NCI-H460 (cell line): Measurements from ENCODE around the gene MAP3K19. TPM values are rescaled to one million over a fixed set of nuclear protein-coding genes. Genes with fewer than 3 reads are reported as not detected.
A peak's percentile ranks its signal among the peaks of the same experiment; 100 is the strongest.
"Not testable (repeated sequence)": the region's sequence is repeated elsewhere in the genome, so short reads cannot be mapped to it uniquely, and the experiment has no call there.

ENCODE experiments used
- DNase-seq: peaks from one replicate; pipeline ENCODE4 v3.0.0-alpha.2; 2016; ENCODE audit warnings: low read depth; ENCODE audit errors: extremely low read depth
- total RNA-seq: library from RNA; depleted of rRNA; stranded (reverse); fragments of >200 nt; shearing (Covaris generic); gene quantifications from 2 replicates; pipeline ENCODE4 v1.2.3, GENCODE V29; 2014

The MAP3K19 gene
- total RNA-seq, 1 experiment from 2014 or later: not detected

DNA sequence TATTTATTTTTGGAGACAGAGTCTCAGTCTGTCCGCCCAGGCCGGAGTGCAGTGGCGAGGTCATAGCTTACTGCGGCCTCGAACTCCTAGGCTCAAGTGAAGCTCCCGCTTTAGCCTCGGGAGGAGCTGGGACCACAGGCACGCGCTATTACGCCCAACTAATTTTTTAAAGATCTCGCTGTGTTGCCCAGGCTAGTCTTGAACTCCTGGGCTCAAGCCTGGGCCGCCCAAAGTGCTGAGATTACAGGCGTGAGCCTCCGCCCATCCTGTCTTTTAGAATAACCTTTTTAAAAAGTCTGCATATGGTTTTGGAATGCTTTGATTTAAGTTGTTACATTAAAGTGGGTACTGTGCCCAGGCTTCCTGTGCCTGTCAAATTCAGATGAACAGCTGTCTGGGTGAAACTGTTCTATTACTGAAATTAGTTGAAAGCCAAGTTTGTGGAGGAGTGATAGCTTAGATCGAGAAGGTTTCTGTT, 5.8 kb upstream of the MAP3K19 start:
- DNase-seq: no peak

DNA sequence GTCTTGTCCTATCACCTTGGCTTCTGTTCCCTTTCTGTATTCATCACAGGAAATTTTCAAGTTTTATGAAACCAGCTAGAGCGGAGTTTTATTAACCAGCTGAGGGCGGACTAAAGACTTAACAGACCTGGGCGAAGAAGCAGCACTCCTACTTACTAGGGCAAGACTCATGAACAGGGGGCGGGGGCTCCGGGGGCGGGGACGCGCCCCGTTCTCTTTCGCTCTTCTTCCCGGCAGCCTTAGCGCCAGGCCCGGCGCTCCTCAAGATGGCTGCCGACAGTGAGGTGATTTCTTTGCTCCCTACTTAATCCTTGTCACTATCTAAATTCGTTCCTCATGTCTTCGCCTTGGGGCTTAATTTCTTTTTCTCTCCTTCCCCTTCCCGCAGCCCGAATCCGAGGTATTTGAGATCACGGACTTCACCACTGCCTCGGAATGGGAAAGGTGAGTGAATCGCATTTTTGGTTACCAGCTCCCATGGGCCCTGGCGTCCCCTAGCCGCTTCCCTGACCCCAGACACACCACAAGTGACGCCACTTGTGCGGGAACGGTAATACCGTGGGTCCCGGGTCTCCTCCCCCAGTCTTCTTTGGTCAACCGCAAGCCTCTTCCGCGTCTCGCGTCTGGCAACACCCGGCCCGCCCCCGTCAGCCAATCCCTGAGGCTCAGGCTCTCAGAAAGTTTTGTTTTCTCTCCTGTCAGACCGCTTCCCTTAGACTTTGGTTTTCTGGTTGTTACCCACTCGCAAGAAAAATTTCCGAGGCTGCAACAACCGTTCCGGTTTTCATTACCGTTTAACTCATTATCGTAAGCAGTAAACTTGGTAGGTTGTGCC, 5.0 kb upstream of the MAP3K19 start, which contains the start of gene RAB3GAP1:
Gene RAB3GAP1, plus strand, starts transcription at position 251 of the 835 bp plus-strand sequence. Its CDS starts 16 bp downstream, at position 267.
- peak; percentile 72 for DNase-seq

DNA sequence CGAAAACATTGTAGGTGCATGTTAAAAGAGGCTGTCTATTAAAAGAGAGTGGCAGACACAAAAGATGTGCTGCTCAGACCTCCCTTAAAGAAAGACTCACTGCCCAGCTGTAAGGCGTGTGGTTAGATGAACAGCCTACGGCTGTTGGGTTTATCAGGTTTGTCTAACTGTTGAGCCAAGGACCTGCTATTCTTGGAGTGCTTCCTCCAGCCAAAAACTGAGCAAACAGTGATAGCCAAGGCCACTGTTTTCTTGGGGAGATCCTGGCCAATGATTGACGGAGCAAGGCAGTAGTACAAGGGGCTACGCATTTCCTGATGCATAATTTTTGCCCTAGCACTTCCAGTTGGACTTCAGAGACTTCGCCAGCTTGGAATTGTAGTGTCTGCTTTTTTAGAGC, 3.4 kb upstream of the MAP3K19 start:
- no peak for DNase-seq

DNA sequence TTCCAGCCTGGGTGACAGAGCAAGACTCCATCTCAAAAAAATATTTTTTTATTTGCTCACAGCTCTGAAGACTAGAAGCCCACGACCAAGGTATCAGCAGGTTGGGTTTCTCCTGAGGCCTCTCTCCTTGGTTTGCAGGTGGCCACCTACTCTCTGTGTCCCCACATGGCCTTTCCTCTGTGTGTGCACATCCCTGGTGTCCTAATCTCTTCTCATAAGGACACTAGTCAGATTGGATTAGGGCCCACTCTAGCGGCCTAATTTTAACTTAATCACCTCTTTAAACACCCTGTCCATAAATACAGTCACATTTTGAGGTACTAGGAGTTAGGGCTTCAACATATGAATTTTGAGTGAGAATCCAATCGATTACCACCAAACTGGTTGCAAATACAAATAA, 2.9 kb upstream of the MAP3K19 start:
- DNase-seq: no peak

DNA sequence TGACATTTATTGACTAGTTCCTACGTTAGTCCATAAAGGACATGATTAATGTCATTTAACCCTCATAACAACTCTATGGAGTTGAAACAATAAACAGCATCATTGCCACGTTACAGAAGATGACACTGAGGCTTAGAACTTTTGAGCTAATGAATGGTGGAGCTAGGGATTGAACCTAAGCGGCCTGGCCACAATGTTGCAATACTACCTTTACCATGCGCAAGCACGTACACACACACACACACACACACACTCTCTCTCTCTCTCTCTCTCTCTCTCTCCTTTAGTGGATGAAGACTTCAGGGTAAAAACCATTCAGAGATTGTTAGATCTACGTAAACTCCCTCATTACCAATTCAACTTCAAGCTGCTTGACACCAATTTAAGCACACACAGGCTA, 875 bp upstream of the MAP3K19 start:
- DNase-seq: no peak

DNA sequence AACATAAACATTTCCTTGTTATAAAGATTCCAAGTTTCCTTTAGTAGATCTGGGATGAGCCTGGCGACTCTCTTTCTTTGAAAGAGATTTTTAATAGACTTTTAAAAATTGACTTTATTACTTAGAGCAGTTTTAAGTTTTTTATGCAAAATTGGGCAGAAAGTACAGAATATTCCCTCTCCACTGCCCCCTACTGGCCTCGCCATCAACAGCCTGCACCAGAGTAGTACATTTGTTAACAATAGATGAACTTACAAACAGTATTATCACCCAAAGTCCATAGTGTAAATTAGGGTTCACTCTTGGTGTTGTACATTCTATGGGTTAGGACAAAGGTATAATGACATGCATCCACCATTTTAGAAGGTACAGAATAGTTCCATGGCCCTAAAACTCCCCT, 3.9 kb downstream of the MAP3K19 start:
- DNase-seq: no peak

DNA sequence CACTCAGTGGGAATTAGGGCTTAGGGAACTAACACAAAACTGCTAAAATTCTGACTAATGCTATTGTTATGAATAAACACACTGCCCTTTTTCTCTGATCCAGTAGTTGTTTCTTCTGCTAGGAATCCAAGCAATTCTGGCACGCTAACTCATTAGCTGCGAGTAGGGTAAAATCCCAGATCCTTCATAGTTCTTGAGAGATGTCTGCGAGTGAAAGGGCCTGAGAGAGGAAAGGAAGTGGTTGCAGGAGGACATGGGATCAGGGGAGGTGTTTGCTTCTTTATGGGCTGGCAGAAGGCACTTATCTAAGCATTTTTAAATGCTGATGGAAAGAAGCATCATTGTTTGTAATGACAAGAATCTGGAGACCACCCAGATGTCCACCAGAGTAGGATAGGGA, 9.4 kb downstream of the MAP3K19 start:
- DNase-seq: peak; percentile 19

DNA sequence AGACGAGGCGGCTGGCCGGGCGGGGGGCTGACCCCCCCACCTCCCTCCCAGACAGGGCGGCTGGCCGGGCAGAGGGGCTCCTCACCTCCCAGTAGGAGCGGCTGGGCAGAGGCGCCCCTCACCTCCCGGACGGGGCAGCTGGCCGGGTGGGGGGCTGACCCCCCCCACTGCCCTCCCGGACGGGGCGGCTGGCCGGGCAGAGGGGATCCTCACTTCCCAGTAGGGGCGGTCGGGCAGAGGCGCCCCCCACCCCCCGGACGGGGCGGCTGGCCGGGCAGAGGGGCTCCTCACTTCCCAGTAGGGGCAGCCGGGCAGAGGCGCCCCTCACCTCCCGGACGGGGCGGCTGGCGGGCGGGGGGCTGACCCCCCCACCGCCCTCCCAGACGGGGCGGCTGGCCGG, 14.0 kb downstream of the MAP3K19 start:
- DNase-seq: not testable (repeated sequence)

DNA sequence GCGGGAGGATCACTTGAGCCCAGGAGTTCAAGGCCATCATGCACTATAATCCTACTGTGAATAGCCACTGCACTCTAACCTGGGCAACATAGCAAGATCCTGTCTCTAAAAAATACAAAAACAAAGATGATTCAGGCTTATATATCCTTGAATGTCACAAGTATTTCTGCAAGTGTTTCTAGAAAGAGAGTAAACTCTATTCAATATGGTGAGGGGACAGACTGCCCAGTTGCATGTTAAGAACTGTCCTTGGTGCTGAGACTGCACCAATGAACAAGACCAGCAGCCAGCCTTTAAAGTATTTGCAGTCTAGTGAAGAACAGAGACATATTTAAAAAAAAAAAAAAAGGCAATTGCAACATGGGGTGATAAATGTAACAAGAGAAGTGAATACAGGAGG, 16.4 kb downstream of the MAP3K19 start:
- peak; percentile 31 for DNase-seq

DNA sequence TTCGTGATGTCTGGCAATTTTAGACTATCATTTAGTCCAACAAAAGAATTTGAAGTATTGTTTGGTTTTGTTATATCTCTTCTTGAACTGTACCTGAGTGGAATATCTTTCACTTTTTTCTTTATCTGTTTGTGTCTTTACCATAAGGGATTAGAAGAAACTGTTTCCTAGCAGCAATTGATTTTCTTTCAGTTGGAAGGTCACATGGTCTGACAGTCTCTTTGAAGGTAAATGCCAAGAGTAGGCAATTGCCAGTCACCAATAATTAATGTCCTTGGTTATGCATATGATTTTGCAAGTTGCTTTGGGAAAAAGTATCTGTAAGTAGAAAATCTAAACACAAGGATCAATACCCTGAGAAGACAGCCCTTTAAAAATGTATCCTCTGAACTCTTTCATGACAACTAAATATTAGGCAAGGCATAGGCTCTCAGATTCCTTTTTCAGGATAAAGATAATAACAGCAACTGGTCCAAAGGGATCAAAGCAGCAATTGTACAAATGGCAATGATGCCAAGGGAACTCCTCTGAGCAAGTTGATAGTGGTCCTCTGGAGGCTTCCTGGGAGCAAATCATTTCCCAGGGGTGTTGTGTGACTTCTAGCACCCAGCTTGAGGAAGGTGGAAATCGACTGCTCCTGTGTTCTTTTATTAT, 17.6 kb downstream of the MAP3K19 start:
- DNase-seq: no peak

DNA sequence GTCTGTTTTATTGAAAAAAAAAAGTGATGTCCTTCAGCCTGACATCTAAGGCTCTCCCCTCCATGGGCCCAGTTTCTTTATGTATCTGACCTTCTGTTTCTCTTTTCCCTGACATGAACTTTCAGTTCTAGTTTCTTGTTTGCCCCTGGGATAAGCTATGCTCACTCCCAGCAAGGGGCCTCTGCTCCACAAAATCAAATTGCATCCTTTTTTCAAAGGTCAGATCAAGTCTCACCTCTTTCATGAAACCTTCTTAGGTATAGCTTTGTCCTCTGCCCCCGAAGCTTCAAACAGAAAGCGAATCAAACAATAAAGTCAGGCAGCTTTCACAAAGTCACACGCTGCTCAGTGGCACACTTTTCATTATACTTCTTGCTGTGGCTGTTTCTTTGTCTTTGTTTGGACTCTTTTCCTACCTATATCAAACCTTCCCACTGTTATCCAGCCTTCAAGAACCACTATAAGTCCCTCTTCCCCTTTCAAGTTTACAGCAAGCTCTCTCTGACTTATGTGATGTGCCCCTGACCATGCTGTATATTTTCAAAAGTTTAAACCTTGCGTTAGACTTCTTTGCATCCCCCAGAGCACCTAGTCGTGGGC, 23.3 kb downstream of the MAP3K19 start:
- no peak for DNase-seq

DNA sequence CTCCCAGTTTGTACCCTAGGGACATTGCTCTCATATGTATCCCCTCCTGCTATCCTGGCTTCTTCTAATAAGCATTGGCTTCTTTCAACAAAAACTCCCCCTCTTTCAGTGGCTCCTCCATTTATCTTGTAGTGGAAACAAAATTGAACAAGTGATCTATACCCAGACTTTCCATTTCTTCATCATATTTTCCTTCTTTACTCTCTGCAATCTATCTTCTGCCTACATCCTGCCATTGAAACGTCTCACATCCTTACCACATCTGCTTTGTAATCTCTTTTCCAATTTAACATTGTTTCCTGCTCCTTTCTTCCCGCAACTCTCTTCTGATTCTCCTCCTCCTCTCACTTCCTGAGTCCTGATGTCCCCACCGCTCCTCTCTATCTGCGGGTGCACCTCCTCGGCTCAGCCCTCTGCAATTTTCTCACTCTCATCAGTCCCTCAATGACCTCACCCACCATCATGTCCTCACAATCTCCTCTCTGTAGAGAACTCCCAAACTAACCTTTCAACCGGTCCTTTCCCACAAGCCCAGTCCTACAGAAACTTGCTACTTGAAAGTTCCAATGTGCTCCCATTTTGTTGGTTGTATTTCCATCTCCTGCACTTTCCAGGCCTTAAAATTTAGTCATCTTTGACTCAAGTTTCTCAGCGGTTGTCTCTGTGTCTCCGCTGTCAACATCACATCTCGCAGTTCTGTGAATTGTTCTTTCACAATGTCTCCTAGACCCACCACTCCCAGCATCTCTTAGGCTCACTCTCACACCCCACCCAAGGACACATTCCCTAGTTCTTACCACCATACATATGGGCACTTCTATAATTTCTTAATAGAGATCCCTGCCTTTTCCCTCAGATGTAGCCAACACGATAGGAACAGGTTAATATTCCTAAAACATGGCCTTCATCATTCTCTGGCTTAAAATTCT, 24.0 kb downstream of the MAP3K19 start:
- DNase-seq: no peak

DNA sequence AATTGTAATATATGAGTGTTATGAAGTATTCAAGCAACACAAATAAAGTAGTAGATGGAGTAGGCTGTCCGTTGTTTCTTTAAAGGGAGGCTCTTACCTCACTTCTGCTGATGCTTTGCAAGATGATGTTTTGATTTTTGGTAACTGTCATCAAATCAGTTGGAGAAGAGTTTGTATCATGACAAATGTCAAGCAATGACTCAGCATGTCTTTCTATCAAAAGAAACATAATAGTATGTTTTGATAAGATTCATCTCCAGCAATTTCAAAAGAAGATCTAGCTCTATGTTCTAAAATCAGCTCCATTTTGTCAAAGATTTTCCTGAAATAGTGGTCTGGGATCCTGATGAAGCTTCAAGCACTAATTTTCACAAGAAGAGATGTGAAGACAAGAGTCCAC, 25.6 kb downstream of the MAP3K19 start:
- no peak for DNase-seq

DNA sequence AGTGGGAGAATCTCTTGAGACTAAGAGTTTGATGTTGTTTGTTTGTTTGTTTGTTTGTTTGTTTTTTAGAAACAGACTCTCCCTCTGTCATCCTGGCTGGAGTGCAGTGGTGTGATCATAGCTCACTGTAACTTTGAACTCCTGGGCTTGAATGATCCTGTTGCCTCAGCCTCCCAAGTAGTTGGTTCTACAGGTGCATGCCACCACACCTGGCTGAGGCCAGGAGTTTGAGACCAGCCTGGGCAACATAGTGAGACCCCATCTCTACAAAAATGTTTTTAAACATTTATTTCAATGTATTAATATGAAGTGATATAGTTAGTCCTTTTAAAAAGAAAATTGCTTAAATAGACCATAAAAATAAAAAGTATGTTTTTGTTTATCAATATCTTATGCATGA, 35.6 kb downstream of the MAP3K19 start:
- DNase-seq: no peak

DNA sequence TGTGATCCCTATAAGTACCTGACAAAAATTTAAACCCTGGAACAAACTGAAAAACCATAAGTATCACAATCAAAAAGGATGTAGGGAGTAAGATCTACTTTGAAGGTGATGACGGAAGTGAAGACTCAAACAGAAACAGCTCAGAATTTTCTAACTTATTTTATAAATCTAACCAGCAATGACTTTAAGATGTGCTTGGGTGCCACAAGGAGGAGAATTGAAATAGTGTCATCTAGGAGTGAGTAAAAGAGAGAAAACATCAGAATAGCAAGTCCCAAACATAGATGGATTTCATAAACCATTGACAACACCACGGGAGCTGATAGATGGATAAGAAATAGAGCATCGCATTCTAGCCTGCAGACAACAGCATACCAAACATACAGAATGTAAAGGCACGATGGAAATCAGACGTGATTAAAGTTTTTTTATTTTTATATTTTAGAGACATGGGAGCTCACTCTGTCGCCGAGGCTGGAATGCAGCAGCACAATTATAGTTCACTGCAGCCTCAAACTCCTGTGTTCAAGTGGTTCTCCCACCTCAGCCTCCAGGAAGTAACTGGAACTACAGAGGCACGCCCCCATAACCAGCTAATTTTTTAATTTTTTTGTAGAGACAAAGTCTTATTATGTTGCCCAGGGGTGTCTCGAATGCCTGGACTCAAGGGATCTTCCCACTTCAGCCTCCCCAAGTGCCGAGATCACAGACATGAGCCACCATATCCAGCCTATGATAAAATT, 36.9 kb downstream of the MAP3K19 start:
- DNase-seq: no peak

DNA sequence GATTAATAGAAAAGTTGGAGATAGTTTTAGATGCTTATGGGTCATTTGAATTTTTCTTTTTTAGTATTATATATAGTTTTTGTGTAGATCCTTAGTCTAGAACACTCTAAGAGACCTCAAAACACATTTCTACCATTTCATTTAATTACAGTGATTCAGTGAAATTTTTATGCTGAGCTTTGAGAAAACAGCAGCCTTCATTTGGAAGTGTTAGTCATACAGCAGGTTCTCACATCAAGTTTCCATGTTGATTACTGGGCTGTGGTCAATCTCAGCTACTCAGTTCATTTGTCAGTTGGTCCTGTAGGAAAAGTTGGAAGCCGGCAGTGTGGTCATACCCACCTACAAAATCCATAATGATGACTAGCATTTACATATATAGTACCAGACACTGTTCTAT, 37.9 kb downstream of the MAP3K19 start:
- DNase-seq: no peak

DNA sequence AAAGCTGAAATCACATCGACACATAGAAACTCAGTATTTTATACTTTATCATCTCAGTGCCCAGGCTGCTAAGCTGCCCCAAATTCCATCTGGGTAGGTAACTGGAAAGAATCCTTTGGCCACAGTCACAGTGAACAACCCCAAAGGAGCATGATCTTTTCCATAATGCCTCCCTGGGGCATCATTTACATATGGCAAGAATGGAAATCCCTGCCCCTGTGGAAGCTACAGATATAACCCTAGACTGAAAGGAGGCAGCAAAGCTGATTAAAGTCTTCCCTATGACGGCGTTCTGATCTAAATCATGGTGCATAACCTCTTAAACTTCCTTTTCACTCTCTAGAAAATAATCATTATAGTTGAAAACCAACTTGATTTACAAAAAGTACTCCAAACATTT, 41.5 kb downstream of the MAP3K19 start:
- no peak for DNase-seq

DNA sequence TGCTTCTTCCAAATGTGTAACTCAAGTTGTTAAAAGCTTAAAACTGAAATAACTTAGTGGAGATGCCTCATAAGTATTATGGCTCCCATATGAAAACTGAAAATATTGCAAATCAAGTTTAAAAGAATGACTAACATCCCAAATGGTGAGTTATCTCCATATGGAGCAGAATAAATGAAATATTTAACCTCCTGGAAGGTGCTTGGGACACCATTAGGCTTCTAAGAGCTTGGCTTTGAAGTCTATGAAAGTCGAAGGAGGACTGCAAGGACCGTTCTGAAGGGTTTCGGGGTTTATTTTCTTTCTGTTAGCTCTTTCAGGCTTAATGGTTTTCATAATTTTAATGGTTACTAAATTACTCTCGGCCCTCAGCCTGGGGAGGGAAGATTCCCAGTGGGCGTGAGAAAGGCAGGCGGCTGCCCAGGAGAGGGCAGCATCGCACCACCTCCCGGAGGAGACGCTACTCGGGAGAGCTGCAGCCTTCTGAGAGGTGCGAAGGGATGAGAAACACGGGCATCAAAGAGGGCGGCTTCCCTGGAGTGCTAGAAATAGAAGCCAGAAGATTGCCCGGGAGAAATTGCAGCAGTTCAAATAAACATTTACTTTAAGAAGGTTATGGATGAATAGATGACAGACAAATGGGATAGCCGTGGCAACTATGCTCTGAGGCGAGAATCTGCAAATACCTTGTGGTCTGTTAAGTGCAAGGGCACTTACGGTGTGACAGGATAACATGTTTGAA, 43.1 kb downstream of the MAP3K19 start:
- DNase-seq: peak; percentile 62

DNA sequence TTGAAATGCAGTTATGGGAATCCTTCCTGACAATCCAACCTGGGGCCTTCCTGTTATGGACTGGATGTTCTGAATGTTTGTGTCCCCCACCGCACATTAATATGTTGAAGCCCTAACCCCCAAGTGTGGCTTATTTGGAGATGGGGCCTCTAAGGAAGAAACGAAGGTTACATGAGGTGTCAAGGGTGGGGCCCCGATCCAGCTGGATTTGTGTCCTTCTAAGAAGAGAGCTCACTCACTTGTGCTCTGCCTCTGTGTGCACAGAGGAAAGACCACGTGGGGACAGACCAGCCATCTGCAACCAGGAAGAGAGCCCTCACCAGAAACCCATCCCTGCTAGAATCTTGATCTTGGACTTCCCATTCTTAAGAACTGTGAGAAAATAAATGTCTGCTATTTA, 44.4 kb downstream of the MAP3K19 start:
- DNase-seq: no peak
